CD14-positive monocyte (primary cell): Measurements from ENCODE around the gene PCDH15. TPM values are rescaled to one million over a fixed set of nuclear protein-coding genes. Genes with fewer than 3 reads are reported as not detected.

ENCODE experiments used
- DNase-seq, 3 donors: peaks; one replicate each; pipeline ENCODE4 v3.0.0-alpha.2; 2011 to 2022
- H2AFZ ChIP-seq: 2 replicates; pipeline ENCODE4 v1.6.0; 2012; ENCODE audit warnings: mild to moderate bottlenecking, low read depth, low read length, inconsistent platforms; ENCODE audit not compliant: insufficient read depth, poor library complexity, severe bottlenecking
- H3K27ac ChIP-seq, 2 donors: 1 replicate in 1 of 2; 2 replicates in 1 of 2; pipeline ENCODE4 v1.5.1; 2012 to 2013; ENCODE audit warnings: low read length in 2 of 2, control low read depth in 1 of 2, inconsistent platforms in 1 of 2, low read depth in 1 of 2, mild to moderate bottlenecking in 1 of 2
- H3K27me3 ChIP-seq, 2 donors: one replicate each; pipeline versions ENCODE4 v1.6.0 to v1.6.1; 2011 to 2013; ENCODE audit warnings: low read length in 2 of 2; ENCODE audit not compliant: control insufficient read depth in 2 of 2, insufficient read depth in 2 of 2
- H3K36me3 ChIP-seq, 2 donors: replicated peaks in 1 of 2; 1 replicate in 1 of 2; 2 replicates in 1 of 2; pipeline versions ENCODE4 v1.5.1 to v1.6.1; 2012 to 2013; ENCODE audit warnings: low read length in 2 of 2, control low read depth in 1 of 2, inconsistent platforms in 1 of 2, mild to moderate bottlenecking in 1 of 2; ENCODE audit not compliant: insufficient read depth in 2 of 2, control insufficient read depth in 1 of 2
- H3K4me1 ChIP-seq, 2 donors: 1 replicate in 1 of 2; 2 replicates in 1 of 2; pipeline versions ENCODE4 v1.5.1 to v1.6.1; 2012 to 2013; ENCODE audit warnings: low read length in 2 of 2, control low read depth in 1 of 2, inconsistent platforms in 1 of 2, mild to moderate bottlenecking in 1 of 2, moderate library complexity in 1 of 2; ENCODE audit not compliant: insufficient read depth in 2 of 2, control insufficient read depth in 1 of 2
- H3K4me2 ChIP-seq: replicated peaks from 2 replicates; pipeline ENCODE3; 2012; ENCODE audit warnings: low read length, moderate library complexity, mild to moderate bottlenecking; ENCODE audit not compliant: poor library complexity, severe bottlenecking; ENCODE audit errors: extremely low read depth
- H3K4me3 ChIP-seq, 3 experiments: fragments of 200-600 bp in 1 of 3; sonication (generic) in 1 of 3; replicated peaks in 1 of 3; 1 replicate in 2 of 3; 2 replicates in 1 of 3; pipeline ENCODE4 v1.5.1; 2011 to 2013; ENCODE audit warnings: low read length in 3 of 3, mild to moderate bottlenecking in 3 of 3, control low read depth in 2 of 3, low read depth in 2 of 3, inconsistent platforms in 1 of 3, moderate library complexity in 1 of 3
- H3K79me2 ChIP-seq: 2 replicates; pipeline ENCODE4 v1.6.0; 2012; ENCODE audit warnings: mild to moderate bottlenecking, control low read depth, inconsistent platforms, low read length, moderate library complexity; ENCODE audit not compliant: insufficient read depth
- H3K9ac ChIP-seq: 2 replicates; pipeline ENCODE4 v1.6.0; 2017; ENCODE audit warnings: low read length, mild to moderate bottlenecking; ENCODE audit not compliant: insufficient read depth, poor library complexity, severe bottlenecking
- H3K9me3 ChIP-seq, 2 donors: replicated peaks in 1 of 2; 1 replicate in 1 of 2; 2 replicates in 1 of 2; pipeline versions ENCODE4 v1.5.1 to v1.6.1; 2012 to 2013; ENCODE audit warnings: low read length in 2 of 2, control low read depth in 1 of 2; ENCODE audit not compliant: control insufficient read depth in 1 of 2, insufficient read depth in 1 of 2
- H4K20me1 ChIP-seq: 2 replicates; pipeline ENCODE4 v1.6.0; 2012; ENCODE audit warnings: mild to moderate bottlenecking, low read length, control low read depth, moderate library complexity; ENCODE audit not compliant: insufficient read depth
- H3K27ac Mint-ChIP-seq, 7 donors: one replicate each; pipeline ENCODE4 v1.8.0; 2020; ENCODE audit warnings: mild to moderate bottlenecking in 7 of 7, mixed read lengths in 7 of 7, moderate library complexity in 6 of 7, inconsistent platforms in 2 of 7
- H3K27me3 Mint-ChIP-seq, 3 donors: one replicate each; pipeline ENCODE4 v1.8.0; 2021 to 2022; ENCODE audit warnings: low read depth in 3 of 3, mild to moderate bottlenecking in 3 of 3, mixed read lengths in 3 of 3, moderate library complexity in 3 of 3, inconsistent platforms in 1 of 3
- H3K36me3 Mint-ChIP-seq, 2 donors: one replicate each; pipeline ENCODE4 v1.8.0; 2020; ENCODE audit warnings: mixed read lengths in 2 of 2, inconsistent platforms in 1 of 2, mild to moderate bottlenecking in 1 of 2
- H3K4me1 Mint-ChIP-seq: one replicate; pipeline ENCODE4 v1.8.0; 2020; ENCODE audit warnings: mild to moderate bottlenecking, mixed read lengths
- H3K4me3 Mint-ChIP-seq, 2 donors: one replicate each; pipeline ENCODE4 v1.8.0; 2020; ENCODE audit warnings: mild to moderate bottlenecking in 2 of 2, mixed read lengths in 2 of 2, moderate library complexity in 1 of 2
- H3K9me3 Mint-ChIP-seq, 7 donors: one replicate each; pipeline ENCODE4 v1.8.0; 2020 to 2022; ENCODE audit warnings: mixed read lengths in 7 of 7, mild to moderate bottlenecking in 6 of 7, moderate library complexity in 6 of 7, inconsistent platforms in 2 of 7
- WGBS: methylation state at CpG from one replicate; pipeline ENCODE4 v1.1.5; 2013; ENCODE audit warnings: missing lambda C conversion rate; ENCODE audit not compliant: insufficient coverage; 5-methylcytosine and 5-hydroxymethylcytosine counted together
- intact Hi-C, 2 donors: fragments of 100-400 bp; cut with micrococcal nuclease; formaldehyde crosslinking; loops; one replicate each; pipeline versions ENCODE4 v1.15.0 to v1.15.1; 2023
- polyA plus RNA-seq, 3 donors: library from polyadenylated mRNA; depleted of rRNA in 1 of 3; unstranded in 2 of 3; stranded (reverse) in 1 of 3; fragments of 300-500 nt in 2 of 3; fragments of >200 nt in 1 of 3; fragmentation: Illumina TruSeq in 2 of 3; gene quantifications; 1 replicate in 2 of 3; 2 replicates in 1 of 3; pipeline ENCODE4 v1.2.3, GENCODE V29; 2012 to 2021
- TF ChIP-seq, protein P1 (sequence below): fragments of 200-600 bp; IDR thresholded peaks from one replicate; pipeline ENCODE4 v1.8.0; 2022; ENCODE audit warnings: antibody characterized with exemption, mild to moderate bottlenecking

The PCDH15 gene
- polyA plus RNA-seq, 3 donors: not detected

DNA sequence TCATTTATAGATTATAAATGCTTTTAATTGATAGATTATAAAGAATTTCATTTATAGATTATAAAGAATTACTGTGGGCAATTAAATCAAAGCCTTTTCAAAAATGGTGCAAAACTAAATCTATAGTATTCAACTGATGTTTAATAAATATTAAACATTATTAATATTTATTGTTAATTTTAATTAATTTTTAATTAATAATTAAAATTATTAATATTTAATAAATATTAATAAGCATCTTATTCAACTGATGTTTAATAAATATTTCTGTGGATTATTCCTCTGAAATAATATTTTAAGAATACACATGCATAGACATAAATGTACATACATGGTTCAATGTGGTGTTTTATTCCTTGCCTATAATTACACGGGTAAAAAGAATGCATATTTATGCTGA, 346.8 kb downstream of the PCDH15 start:
- no peaks in the 10 kb centered on the region for H3K36me3 ChIP-seq

DNA sequence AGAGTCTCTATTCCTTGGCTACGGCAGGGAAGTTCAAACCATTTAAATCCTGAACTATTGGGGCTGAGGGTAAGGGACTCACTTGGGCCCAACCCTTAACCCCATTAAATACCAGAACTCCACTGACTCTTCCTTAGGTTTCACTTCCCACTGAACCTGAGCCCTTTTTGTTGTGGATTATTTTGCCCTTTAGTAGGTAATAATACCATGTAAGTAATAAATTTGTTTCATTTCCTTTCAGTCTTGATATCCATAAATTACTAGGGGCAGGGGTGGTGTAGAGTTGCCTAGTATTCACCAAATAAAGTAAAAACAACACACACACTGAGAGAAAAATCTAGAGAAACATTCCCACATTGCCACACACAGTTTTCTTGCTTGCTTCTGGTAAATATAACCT, 352.0 kb downstream of the PCDH15 start:
- Histone ChIP-seq H3K4me2 (no peak overlapping the region), H3K27ac (no peak overlapping the region), H3K4me3 (no peak overlapping the region), H3K9me3 (no peaks in the 10 kb centered on the region), H3K4me1 (no peaks in the 10 kb centered on the region), H2AFZ (no peak overlapping the region), H3K36me3 (no peaks in the 10 kb centered on the region), H3K27me3 (no peaks in the 10 kb centered on the region), H3K79me2 (no peaks in the 10 kb centered on the region), H4K20me1 (no peaks in the 10 kb centered on the region), H3K9ac (no peak overlapping the region)
- Mint-ChIP-seq H3K36me3 (no peaks in the 10 kb centered on the region), H3K4me3 (no peak overlapping the region), H3K4me1 (no peaks in the 10 kb centered on the region), H3K9me3 (peaks cover 0 to 4% (median 0%) of the 10 kb centered on the region in 7 donors), H3K27ac (no peak overlapping the region), H3K27me3 (no peaks in the 10 kb centered on the region)
- intact Hi-C loops: no loop called here
- DNase-seq: no peak
- TF ChIP-seq, protein P1, sequence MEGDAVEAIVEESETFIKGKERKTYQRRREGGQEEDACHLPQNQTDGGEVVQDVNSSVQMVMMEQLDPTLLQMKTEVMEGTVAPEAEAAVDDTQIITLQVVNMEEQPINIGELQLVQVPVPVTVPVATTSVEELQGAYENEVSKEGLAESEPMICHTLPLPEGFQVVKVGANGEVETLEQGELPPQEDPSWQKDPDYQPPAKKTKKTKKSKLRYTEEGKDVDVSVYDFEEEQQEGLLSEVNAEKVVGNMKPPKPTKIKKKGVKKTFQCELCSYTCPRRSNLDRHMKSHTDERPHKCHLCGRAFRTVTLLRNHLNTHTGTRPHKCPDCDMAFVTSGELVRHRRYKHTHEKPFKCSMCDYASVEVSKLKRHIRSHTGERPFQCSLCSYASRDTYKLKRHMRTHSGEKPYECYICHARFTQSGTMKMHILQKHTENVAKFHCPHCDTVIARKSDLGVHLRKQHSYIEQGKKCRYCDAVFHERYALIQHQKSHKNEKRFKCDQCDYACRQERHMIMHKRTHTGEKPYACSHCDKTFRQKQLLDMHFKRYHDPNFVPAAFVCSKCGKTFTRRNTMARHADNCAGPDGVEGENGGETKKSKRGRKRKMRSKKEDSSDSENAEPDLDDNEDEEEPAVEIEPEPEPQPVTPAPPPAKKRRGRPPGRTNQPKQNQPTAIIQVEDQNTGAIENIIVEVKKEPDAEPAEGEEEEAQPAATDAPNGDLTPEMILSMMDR: no peak
- WGBS: no CpG with 5 or more reads among the region's 1 CpG

More for the DNA sequence above, 346.8 kb downstream of the PCDH15 start:
- Mint-ChIP-seq H3K4me3 (no peak overlapping the region), H3K9me3 (peaks cover 0 to 9% (median 3%) of the 10 kb centered on the region in 7 donors), H3K36me3 (no peaks in the 10 kb centered on the region), H3K4me1 (no peaks in the 10 kb centered on the region), H3K27me3 (no peaks in the 10 kb centered on the region), H3K27ac (no peak overlapping the region)
- intact Hi-C loops: no loop called here
- Histone ChIP-seq H3K9ac (no peak overlapping the region), H3K4me1 (no peaks in the 10 kb centered on the region), H3K4me2 (no peak overlapping the region), H3K27ac (no peak overlapping the region), H3K9me3 (peaks cover 5 to 12% of the 10 kb centered on the region in 2 donors), H2AFZ (no peak overlapping the region), H3K27me3 (no peaks in the 10 kb centered on the region), H3K79me2 (no peaks in the 10 kb centered on the region), H4K20me1 (no peaks in the 10 kb centered on the region), H3K4me3 (no peak overlapping the region)
- no CpG with 5 or more reads among the region's 1 CpG for whole genome bisulfite sequencing
- TF ChIP-seq, protein P1: no peak
- DNase-seq: no peak
